ENCODE data around the gene ABCA1.

ABCA1 gene

GRCh38 chr9:104851546-104851920, 76.4 kb downstream of the ABCA1 start:
- POLR2A ChIA-PET: no interaction called here
- no peak for DNase-seq (ENCODE audit: extremely low spot score)
- TF ChIP-seq, protein P1, sequence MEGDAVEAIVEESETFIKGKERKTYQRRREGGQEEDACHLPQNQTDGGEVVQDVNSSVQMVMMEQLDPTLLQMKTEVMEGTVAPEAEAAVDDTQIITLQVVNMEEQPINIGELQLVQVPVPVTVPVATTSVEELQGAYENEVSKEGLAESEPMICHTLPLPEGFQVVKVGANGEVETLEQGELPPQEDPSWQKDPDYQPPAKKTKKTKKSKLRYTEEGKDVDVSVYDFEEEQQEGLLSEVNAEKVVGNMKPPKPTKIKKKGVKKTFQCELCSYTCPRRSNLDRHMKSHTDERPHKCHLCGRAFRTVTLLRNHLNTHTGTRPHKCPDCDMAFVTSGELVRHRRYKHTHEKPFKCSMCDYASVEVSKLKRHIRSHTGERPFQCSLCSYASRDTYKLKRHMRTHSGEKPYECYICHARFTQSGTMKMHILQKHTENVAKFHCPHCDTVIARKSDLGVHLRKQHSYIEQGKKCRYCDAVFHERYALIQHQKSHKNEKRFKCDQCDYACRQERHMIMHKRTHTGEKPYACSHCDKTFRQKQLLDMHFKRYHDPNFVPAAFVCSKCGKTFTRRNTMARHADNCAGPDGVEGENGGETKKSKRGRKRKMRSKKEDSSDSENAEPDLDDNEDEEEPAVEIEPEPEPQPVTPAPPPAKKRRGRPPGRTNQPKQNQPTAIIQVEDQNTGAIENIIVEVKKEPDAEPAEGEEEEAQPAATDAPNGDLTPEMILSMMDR (IDR thresholded peaks at IDR 0.05; ENCODE audit: control extremely low read depth, extremely low read depth, low read depth, missing control alignments): no peak
- CTCF ChIA-PET: no interaction called here

DNA sequence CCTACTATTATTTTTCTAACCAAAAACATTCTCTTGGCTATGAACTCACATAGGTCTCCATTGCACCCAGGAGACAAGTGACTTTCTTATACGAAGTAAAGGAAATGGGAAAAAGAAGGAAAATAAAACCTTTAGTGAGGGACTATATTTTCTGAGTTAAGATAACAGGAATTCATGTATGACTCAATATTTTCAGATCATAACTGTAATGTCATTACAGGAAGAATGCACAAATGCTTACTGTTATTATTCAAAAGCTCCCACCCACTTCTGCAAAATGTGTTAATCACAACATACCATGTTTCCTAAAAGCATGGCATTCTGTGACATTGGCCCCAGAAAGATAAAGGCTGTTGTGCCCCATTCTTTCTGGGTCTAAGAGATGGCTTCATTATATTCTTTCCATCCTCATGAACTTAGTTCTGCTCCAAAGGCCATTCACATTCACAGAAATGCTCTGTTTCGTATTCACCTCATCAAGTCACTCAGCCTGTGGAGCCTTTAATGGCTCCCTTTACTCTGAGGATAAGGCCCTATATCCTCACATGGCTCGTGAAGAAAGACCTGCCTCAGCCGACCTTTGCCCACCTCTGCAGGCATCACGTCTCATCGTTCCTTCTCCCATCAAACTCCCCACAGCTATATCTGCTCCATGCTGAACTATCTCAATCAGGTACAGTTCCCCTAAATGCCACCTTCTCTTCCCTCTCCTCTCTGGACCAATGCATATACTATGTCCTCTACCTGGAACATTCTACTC, 77.0 kb downstream of the ABCA1 start:
- DNase-seq (ENCODE audit: extremely low spot score): no peak
- ChIA-PET CTCF (interaction anchor here (1.0 to 1.3 kb wide), 2 partner anchors 13 to 308 kb away, joined by 3 to 6 read pairs; no protein-coding TSS in a partner anchor), POLR2A (no interaction called here)
- TF ChIP-seq, protein P1 (IDR thresholded peaks at IDR 0.05; ENCODE audit: control extremely low read depth, extremely low read depth, low read depth, missing control alignments): no peak

DNA sequence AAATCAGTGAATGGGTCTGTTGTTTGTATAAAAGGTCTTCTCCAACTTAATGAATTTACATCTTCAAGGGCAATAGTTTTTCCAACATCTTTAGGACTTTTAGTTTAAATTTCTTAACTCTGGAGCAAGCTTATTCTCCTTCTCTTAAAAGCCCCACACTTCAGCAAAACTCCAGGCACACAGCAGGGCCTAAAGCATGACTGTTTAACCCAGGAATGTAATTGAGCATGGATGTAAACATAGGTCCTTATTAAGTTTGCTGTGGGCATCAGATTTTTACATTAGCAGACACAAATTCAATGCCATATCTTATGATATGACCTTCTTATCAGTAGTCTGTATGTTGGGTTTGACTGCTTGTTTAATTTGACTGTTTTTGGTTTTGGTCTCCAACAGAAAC, 78.9 kb downstream of the ABCA1 start:
- no peak for DNase-seq (ENCODE audit: extremely low spot score)
- ChIA-PET CTCF (no interaction called here), POLR2A (no interaction called here)
- TF ChIP-seq, protein P1 (IDR thresholded peaks at IDR 0.05; ENCODE audit: control extremely low read depth, extremely low read depth, low read depth, missing control alignments): no peak

DNA sequence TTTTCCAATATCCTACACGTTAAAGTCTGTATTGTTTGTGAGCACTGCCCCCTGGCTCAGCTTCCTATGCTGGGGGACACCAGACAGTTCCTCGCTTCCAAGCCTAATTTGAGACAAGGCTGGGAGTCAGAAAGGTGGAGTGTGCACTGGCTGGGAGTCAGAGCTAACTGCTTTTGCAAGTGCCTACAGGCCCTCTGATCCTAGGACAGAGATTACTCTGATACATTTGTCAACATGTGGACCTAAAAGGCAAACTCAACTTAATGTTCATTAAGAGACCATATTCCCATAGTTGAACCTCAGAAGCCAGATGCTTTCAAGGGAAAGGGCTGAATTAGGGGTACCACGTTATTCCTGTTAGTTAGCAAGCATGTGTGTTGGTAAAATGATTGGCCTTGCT, 83.2 kb downstream of the ABCA1 start:
- TF ChIP-seq, protein P1 (IDR thresholded peaks at IDR 0.05; ENCODE audit: control extremely low read depth, extremely low read depth, low read depth, missing control alignments): no peak
- CTCF ChIA-PET: interaction anchor here (1.0 to 1.2 kb wide), 4 partner anchors 8 to 571 kb away, joined by 3 read pairs; no protein-coding TSS in a partner anchor
- POLR2A ChIA-PET: no interaction called here
- no peak for DNase-seq (ENCODE audit: extremely low spot score)

- CTCF ChIA-PET: interaction anchor here (1.0 to 2.0 kb wide), 3 partner anchors 9 to 572 kb away, joined by 3 to 5 read pairs (median 3); no protein-coding TSS in a partner anchor
- no peak for DNase-seq (ENCODE audit: extremely low spot score)
- POLR2A ChIA-PET: no interaction called here
- TF ChIP-seq, protein P1 (IDR thresholded peaks at IDR 0.05; ENCODE audit: control extremely low read depth, extremely low read depth, low read depth, missing control alignments): no peak
Observed at GRCh38 chr9:104843644-104844240, 84.2 kb downstream of the ABCA1 start.

DNA sequence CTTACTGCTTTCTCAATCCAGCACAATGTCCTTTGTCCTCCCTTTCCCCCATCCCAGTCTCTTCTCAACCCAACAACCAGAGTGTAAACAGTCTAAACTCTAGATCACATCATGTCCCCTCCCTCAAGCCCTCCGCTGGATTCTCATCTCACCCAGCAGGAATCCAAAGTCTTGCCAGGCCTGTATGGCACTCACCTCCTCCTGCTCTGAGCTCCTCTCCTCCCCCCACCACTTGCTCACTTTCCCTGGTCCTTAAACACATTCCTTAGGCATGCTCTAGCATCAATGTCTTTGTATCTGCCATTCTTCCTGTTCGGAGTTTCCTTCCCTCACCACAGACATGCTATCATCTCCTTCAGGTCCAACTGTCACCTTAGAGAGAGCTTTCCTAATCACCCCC, 85.3 kb downstream of the ABCA1 start:
- CTCF ChIA-PET: interaction anchor here (2.0 kb wide), 1 partner anchor 20 kb away, joined by 5 read pairs; no protein-coding TSS in a partner anchor
- TF ChIP-seq, protein P1 (IDR thresholded peaks at IDR 0.05; ENCODE audit: control extremely low read depth, extremely low read depth, low read depth, missing control alignments): no peak
- no peak for DNase-seq (ENCODE audit: extremely low spot score)
- POLR2A ChIA-PET: no interaction called here
